AG10803 (cell line): Measurements from ENCODE around the gene TLK1.

Experiments used
- DNase-seq: peaks from one replicate; pipeline ENCODE4 v3.0.0; 2010; ENCODE audit warnings: low read depth
- H3K4me3 ChIP-seq: 2 replicates; pipeline ENCODE4 v1.5.1; 2011; ENCODE audit warnings: mild to moderate bottlenecking, low read length, control low read depth
- CTCF ChIP-seq: conservative IDR thresholded peaks from 2 replicates; pipeline ENCODE4 v1.5.1; 2011; ENCODE audit warnings: mild to moderate bottlenecking, low read length, control low read depth, inconsistent platforms

TLK1 gene

GRCh38 chr2:171069286-171069956, 91.3 kb downstream of the TLK1 start:
- TF ChIP-seq CTCF, result no peak
- no peak for DNase-seq

GRCh38 chr2:171066110-171066509, 94.6 kb downstream of the TLK1 start:
- TF ChIP-seq CTCF, result no peak
- no peak overlapping the region for H3K4me3 ChIP-seq
- no peak for DNase-seq

More at GRCh38 chr2:171069286-171069956, 91.3 kb downstream of the TLK1 start:
- no peak overlapping the region for H3K4me3 ChIP-seq

GRCh38 chr2:171057575-171057974, 103.1 kb downstream of the TLK1 start:
- no peak for TF ChIP-seq CTCF
- H3K4me3 ChIP-seq, result no peak overlapping the region
- DNase-seq, result no peak

GRCh38 chr2:171056307-171056706, 104.4 kb downstream of the TLK1 start:
- DNase-seq, result peak; percentile 71
- TF ChIP-seq CTCF, result no peak
- no peak overlapping the region for H3K4me3 ChIP-seq

GRCh38 chr2:171049691-171050090, 111.0 kb downstream of the TLK1 start:
- DNase-seq, result no peak
- no peak for TF ChIP-seq CTCF
- H3K4me3 ChIP-seq, result no peak overlapping the region

- no peak for TF ChIP-seq CTCF
- DNase-seq, result no peak
Measured at GRCh38 chr2:171046048-171046560, 114.6 kb downstream of the TLK1 start.

GRCh38 chr2:171044416-171044815, 116.3 kb downstream of the TLK1 start:
- H3K4me3 ChIP-seq, result no peak overlapping the region
- TF ChIP-seq CTCF, result no peak
- no peak for DNase-seq

More at GRCh38 chr2:171046048-171046560, 114.6 kb downstream of the TLK1 start:
- H3K4me3 ChIP-seq, result no peak overlapping the region
